GM19043 (cell line): ENCODE data around the gene APOA4.
A peak's percentile ranks its signal among the peaks of the same experiment; 100 is the strongest.
"Not testable (repeated sequence)": the region's sequence is repeated elsewhere in the genome, so short reads cannot be mapped to it uniquely, and the experiment has no call there.

Source experiments
- ATAC-seq: cut with Tn5 transposase; IDR thresholded peaks from one replicate; pipeline ENCODE4 v1.9.1; 2021; ENCODE audit warnings: low read depth; ENCODE audit not compliant: unreplicated experiment

Gene APOA4

GRCh38 chr11:116849486-116849885 lies 26.4 kb upstream of the APOA4 start:
- ATAC-seq: no peak

GRCh38 chr11:116849060-116849459 lies 26.0 kb upstream of the APOA4 start:
- ATAC-seq: no peak

GRCh38 chr11:116847612-116848011 lies 24.5 kb upstream of the APOA4 start:
- ATAC-seq: no peak

DNA sequence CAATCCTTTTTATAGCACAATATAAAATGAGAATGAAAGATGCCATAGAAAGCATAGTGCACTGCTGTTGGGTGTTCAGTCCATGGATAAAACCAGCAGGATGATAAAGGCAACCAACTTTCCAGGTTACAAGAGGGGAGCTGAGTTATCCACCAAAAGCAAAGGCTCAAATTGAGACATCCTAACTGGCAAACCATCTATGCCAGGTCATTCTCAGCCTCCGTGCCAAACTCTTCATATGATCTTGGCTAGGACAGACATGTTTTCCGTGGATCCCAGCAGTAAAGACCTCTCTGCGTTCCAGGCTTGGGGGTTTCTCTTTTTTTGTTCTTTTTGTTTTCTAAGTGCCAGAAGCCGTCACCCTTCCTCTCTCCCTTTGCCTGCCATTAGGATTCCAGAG lies 21.6 kb upstream of the APOA4 start:
- no peak for ATAC-seq

DNA sequence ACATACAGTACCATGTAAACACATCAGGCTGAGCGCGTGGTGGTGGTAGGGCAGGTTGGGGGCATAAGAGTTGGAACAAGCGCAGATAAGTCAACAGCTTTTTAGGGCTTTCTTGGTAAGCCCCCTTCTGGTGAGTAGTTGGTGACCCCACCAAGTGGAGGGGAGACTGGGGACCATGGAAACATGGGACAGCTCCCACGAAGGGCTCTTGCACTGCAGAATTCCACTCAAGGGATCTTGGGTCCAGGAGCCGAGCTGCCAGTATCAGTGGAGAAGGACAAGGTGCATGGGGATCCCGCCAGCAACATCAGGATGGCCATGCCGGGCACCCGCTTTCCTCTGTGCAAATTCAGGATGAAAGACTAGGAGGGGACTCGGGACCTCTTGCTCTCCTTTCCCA lies 20.6 kb upstream of the APOA4 start:
- ATAC-seq: no peak

DNA sequence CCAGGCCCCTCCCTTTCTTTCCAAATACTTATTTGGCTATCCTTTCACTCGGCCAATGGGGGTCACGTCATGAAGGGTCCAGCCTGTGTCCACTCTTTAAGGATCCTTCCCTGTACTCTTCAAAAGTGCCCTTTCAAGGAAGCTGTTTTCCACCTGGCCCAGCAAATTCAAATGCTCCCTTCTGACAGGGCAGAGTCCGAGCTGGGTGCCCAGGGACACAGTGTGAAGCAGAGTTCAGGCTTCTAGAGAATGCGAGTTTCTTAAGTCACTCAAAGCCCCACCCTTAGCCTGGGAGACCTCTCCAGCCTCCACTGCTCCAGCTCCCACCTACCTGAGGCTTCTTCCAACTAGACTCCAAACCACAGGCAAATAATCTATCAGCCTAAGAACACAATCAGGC lies 19.8 kb upstream of the APOA4 start:
- no peak for ATAC-seq

DNA sequence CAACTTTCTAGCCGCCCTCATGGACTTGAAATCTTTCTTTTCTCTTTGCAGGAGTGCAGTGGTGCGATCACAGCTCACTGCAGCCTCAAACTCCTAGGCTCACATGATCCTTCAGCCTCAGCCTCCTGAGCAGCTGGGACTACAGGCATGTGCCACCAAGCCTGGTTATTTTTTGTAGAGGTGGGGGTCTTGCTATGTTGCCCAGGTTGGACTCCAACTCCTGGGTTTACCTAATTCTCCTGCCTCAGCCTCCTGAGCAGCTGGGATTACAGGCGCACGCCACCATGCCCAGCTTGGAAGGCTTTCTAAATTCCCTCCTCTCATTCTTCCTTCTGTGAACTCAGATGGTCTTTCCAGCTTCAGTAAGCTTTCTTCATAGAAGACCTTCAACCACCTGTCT lies 19.0 kb upstream of the APOA4 start:
- ATAC-seq: no peak

GRCh38 chr11:116840746-116841296 lies 17.7 kb upstream of the APOA4 start:
- no peak for ATAC-seq

- no peak for ATAC-seq
Observed at GRCh38 chr11:116840224-116840745, 17.2 kb upstream of the APOA4 start.

GRCh38 chr11:116838321-116839084 lies 15.4 kb upstream of the APOA4 start:
- no peak for ATAC-seq

- ATAC-seq: no peak
Observed at GRCh38 chr11:116837231-116838091, 14.4 kb upstream of the APOA4 start, which contains the start of gene APOA1. APOA1 (minus strand) TSS chr11:116837622; CDS start chr11:116837387, 235 bp downstream.

DNA sequence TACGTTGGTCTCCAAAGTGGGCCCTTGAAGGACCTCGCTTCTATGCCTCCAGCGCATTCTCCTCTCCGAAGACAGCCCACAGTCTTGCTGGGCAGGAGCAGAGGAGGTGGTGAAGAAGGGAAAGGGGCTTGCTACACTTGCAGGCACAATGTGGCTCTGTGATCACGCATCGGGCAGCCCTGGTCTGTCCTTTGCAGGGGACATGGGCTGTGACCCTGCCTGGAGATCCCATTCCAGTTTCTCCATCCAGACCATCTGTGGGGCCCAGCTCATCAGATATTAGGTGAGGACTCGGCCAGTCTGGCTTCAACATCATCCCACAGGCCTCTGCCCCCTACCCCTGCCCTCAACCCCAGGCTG lies 13.5 kb upstream of the APOA4 start:
- no peak for ATAC-seq

GRCh38 chr11:116835791-116836631 lies 12.9 kb upstream of the APOA4 start:
- peak; percentile 78 for ATAC-seq

DNA sequence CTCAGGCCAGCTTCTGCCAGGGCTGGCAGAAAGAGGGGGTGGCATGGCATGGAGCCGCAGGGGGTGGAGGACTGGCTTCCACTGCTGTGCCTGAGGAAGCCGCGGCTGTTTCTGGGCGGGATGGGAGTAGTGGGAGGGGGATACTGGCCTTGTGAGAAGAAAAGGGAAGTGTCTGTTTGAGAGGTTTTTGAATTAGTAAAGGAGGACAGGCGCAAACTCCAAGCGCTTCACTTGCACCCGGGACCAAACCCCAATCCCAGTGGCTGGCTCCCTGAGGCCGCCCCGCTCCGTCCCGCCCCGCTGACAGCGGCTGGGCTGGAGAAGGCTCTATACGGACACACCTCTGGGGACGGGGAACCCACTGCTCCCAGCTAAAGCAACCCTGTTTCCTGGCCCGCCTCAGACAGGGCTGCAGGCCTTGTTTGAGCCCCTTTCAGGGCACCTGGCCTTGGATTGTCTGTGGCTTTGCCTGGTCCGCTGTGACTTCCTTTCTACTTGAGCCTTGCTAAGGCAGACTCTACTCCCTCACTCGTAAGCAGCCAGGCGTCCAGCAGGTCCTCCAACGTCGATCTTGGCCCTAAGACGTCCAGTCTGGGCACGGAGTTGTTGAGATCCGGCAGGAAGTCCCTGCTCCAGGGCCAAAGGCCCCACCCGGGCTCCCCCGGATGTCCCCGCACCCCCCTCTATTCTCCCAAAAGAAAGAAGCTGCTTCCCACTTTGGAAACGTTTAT lies 12.1 kb upstream of the APOA4 start:
- ATAC-seq: peak; percentile 32

GRCh38 chr11:116834535-116835041 lies 11.5 kb upstream of the APOA4 start:
- ATAC-seq: not testable (repeated sequence)

GRCh38 chr11:116833816-116834534 lies 10.9 kb upstream of the APOA4 start:
- no peak for ATAC-seq

- ATAC-seq: no peak
Observed at GRCh38 chr11:116833491-116833815, 10.3 kb upstream of the APOA4 start.

GRCh38 chr11:116832350-116833290 lies 9.5 kb upstream of the APOA4 start:
- no peak for ATAC-seq
